SK-N-MC (cell line): ENCODE data around the gene ULK3.

Source experiments
- EZH2 ChIP-seq: fragments of 200-600 bp; sonication (generic); IDR thresholded peaks from one replicate; pipeline ENCODE4 v1.6.1; 2017; ENCODE audit warnings: antibody characterized with exemption
- FOXP2 ChIP-seq: optimal IDR thresholded peaks from 2 replicates; pipeline ENCODE3; 2011; ENCODE audit warnings: mild to moderate bottlenecking, moderate library complexity; ENCODE audit not compliant: insufficient read depth; ENCODE audit errors: extremely low read length, control extremely low read depth
- POLR2AphosphoS5 ChIP-seq: IDR thresholded peaks from 2 replicates; pipeline ENCODE4 v1.6.1; 2012; ENCODE audit warnings: mild to moderate bottlenecking, low read depth, low read length, borderline replicate concordance

DNA sequence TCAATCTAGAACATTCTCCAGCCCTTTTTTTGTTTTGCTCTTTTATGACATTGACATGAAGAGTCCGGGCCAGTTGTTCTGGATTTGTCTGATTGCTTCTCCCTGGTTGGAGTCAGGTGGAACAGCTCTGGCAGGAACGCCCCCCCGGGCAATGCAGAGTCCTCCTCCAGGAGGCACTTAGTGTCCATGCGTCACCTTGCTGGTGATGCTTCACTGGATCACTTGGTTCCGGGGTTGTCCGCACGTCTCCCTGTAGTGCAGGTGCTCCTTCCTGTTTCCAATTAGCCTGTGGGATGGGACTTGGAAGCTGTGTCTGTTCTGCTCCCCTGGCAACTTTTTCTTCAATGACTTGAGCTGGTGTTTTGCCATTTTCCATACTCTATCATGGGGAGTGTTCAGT lies 51.3 kb downstream of the ULK3 start:
- no peak for TF ChIP-seq POLR2AphosphoS5
- TF ChIP-seq EZH2 = no peak
- no peak for TF ChIP-seq FOXP2
